Pancreas (tissue), 10 donors: Measurements from ENCODE around the gene FBXO38. TPM values are rescaled to one million over a fixed set of nuclear protein-coding genes. Genes with fewer than 3 reads are reported as not detected.

Experiments used
- ATAC-seq, 4 donors: fragments of 200-7000 bp; cut with Tn5 transposase; one replicate each; pipeline versions ENCODE4 v1.8.0 to v1.9.1; 2020; ENCODE audit warnings: mild to moderate bottlenecking in 4 of 4, moderate library complexity in 4 of 4
- DNase-seq, 6 donors: peaks; one replicate each; pipeline ENCODE4 v3.0.0-alpha.2; 2020
- FAIRE-seq: peaks from 2 replicates; lab custom pipeline; 2012; peaks lifted over from hg19 to GRCh38; lab: Jason Lieb, UNC
- H3K27ac ChIP-seq, 4 donors: fragments of 200-600 bp; sonication (generic); 1 replicate in 3 of 4; 2 replicates in 1 of 4; pipeline versions ENCODE4 v1.5.0 to v1.8.0; 2020
- H3K27me3 ChIP-seq, 4 donors: fragments of 200-600 bp; one replicate each; pipeline ENCODE4 v1.8.0; 2021
- H3K36me3 ChIP-seq, 3 donors: fragments of 200-600 bp; sonication (generic) in 1 of 3; one replicate each; pipeline versions ENCODE4 v1.5.0 to v1.8.0; 2020 to 2021
- H3K4me1 ChIP-seq, 3 donors: fragments of 200-600 bp; one replicate each; pipeline ENCODE4 v1.8.0; 2021
- H3K4me3 ChIP-seq, 4 donors: fragments of 200-600 bp; sonication (generic) in 2 of 4; one replicate each; pipeline versions ENCODE4 v1.5.0 to v1.8.0; 2020 to 2021
- H3K9me3 ChIP-seq, 4 donors: fragments of 200-600 bp; one replicate each; pipeline ENCODE4 v1.8.0; 2021
- CTCF ChIP-seq, 4 donors: fragments of 200-600 bp; sonication (generic) in 3 of 4; IDR thresholded peaks; one replicate each; pipeline versions ENCODE4 v1.5.0 to v1.8.0; 2021; ENCODE audit warnings: antibody characterized with exemption in 4 of 4
- WGBS, 2 donors: extraction: QIAGEN DNeasy Blood & Tissue Kit; methylation state at CpG; one replicate each; pipeline ENCODE4 v1.1.7; 2013; 5-methylcytosine and 5-hydroxymethylcytosine counted together
- intact Hi-C, 3 donors: fragments of 100-400 bp; cut with DNase I; formaldehyde crosslinking; loops; one replicate each; pipeline versions ENCODE4 v1.11.1 to v1.14.2; 2022
- polyA plus RNA-seq, 2 donors: library from polyadenylated mRNA; stranded (reverse); fragments of 200-250 nt; gene quantifications; one replicate each; pipeline ENCODE4 v1.2.3, GENCODE V29; 2013
- total RNA-seq, 6 donors: library from RNA; stranded (reverse); fragmentation: NEBNext Ultra II Directional in 4 of 6; extraction: Animal tissue kit (Norgen Biotek cat#: 25700) in 4 of 6; gene quantifications; one replicate each; pipeline versions ENCODE4 v1.2.1 to v1.2.4, GENCODE V29; 2021 to 2023
- donor health status: healthy with polysubstance abuse.
- donor health status: DM: no; HTN: no; CAD: no; lungs with moderate emphysema.
- donor health status: DM: no; HTN: no; CAD: no.
- donor health status: control.
- donor health status: control.
- donor health status: Bipolar disorder and iron deficiency.
- donor health status: DM: yes; HTN: yes; CAD: no.
- donor health status: DM: no; HTN: no; CAD: no.
- donor health status: DM: no; HTN: no; CAD: no.
- donor health status: DM: yes; HTN: yes; CAD: no.

The FBXO38 gene
- total and polyA plus RNA-seq, 8 donors, result 7.0 to 24.3 (median 15.7) TPM

GRCh38 chr5:148342371-148343045, 41.2 kb upstream of the FBXO38 start:
- Histone ChIP-seq H3K4me1 (no peaks in the 10 kb centered on the region), H3K36me3 (no peaks in the 10 kb centered on the region), H3K27ac (no peak overlapping the region), H3K27me3 (no peaks in the 10 kb centered on the region), H3K4me3 (no peak overlapping the region), H3K9me3 (no peaks in the 10 kb centered on the region)
- no peak for DNase-seq
- intact Hi-C loops, result no loop called here
- ATAC-seq, result no peak
- TF ChIP-seq CTCF (IDR thresholded peaks at IDR 0.05), result no peak
- FAIRE-seq, result no peak
- WGBS, 2 donors, result 90 to 94% methylated on average over 2 of the region's 2 CpGs

GRCh38 chr5:148343046-148343407, 40.7 kb upstream of the FBXO38 start:
- Histone ChIP-seq H3K9me3 (no peaks in the 10 kb centered on the region), H3K4me3 (no peak overlapping the region), H3K27me3 (no peaks in the 10 kb centered on the region), H3K4me1 (no peaks in the 10 kb centered on the region), H3K36me3 (no peaks in the 10 kb centered on the region), H3K27ac (no peak overlapping the region)
- ATAC-seq (no peak), DNase-seq (no peak), FAIRE-seq (no peak)
- no peak for TF ChIP-seq CTCF (IDR thresholded peaks at IDR 0.05)
- WGBS, 2 donors, result 67 to 79% methylated on average over 2 of the region's 2 CpGs
- intact Hi-C loops, result no loop called here

GRCh38 chr5:148343603-148344487, 39.9 kb upstream of the FBXO38 start:
- H3K36me3 ChIP-seq, result no peaks in the 10 kb centered on the region
- H3K4me1 ChIP-seq, result no peaks in the 10 kb centered on the region
- WGBS, 2 donors, result 72 to 84% methylated on average over 7 of the region's 7 CpGs
- H3K9me3 ChIP-seq, result no peaks in the 10 kb centered on the region
- FAIRE-seq (no peak), DNase-seq (no peak), ATAC-seq (no peak)
- no peaks in the 10 kb centered on the region for H3K27me3 ChIP-seq
- no peak for TF ChIP-seq CTCF (IDR thresholded peaks at IDR 0.05)
- intact Hi-C loops, result no loop called here
- no peak overlapping the region for H3K4me3 ChIP-seq
- no peak overlapping the region for H3K27ac ChIP-seq

- intact Hi-C loops, result no loop called here
- Histone ChIP-seq H3K27me3 (no peaks in the 10 kb centered on the region), H3K36me3 (no peaks in the 10 kb centered on the region), H3K4me3 (no peak overlapping the region), H3K27ac (no peak overlapping the region), H3K4me1 (no peaks in the 10 kb centered on the region), H3K9me3 (no peaks in the 10 kb centered on the region)
- FAIRE-seq (no peak), ATAC-seq (no peak), DNase-seq (no peak)
- TF ChIP-seq CTCF (IDR thresholded peaks at IDR 0.05), result no peak
- WGBS, 2 donors, result 89 to 93% methylated on average over 1 of the region's 1 CpG
Observed at GRCh38 chr5:148347706-148348105, 36.1 kb upstream of the FBXO38 start.

GRCh38 chr5:148352696-148353095, 31.1 kb upstream of the FBXO38 start:
- Histone ChIP-seq H3K27me3 (no peaks in the 10 kb centered on the region), H3K4me3 (no peak overlapping the region), H3K27ac (no peak overlapping the region), H3K36me3 (no peaks in the 10 kb centered on the region), H3K9me3 (no peaks in the 10 kb centered on the region), H3K4me1 (no peaks in the 10 kb centered on the region)
- WGBS, 2 donors, result 74 to 85% methylated on average over 1 of the region's 1 CpG
- FAIRE-seq (no peak), DNase-seq (no peak), ATAC-seq (no peak)
- intact Hi-C loops, result no loop called here
- TF ChIP-seq CTCF (IDR thresholded peaks at IDR 0.05), result no peak
